ENCODE data around the gene KDM6A.
"Not testable (repeated sequence)": the region's sequence is repeated elsewhere in the genome, so short reads cannot be mapped to it uniquely, and the experiment has no call there.

Gene KDM6A

DNA sequence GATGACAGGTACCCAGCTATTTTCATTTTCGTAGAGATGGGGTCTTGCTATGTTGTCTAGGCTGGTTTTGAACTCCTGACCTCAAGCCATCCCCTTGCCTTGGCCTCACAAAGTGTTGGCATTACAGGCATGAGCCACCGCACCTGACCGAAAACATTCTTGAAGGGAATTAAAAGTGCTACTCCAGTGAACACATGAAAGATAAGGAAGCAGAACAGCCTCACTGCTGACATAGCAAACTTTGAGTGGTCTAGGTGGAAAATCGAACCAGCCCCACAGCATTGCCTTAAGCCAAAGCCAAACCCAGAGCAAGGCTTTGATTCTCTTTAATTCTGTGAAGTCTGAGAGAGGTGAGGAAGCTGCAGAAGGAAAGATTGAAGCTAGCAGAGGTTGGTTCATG, 65.1 kb downstream of the KDM6A start:
- no peak for DNase-seq (ENCODE audit: extremely low read depth, low read depth)
- H3K4me3 ChIP-seq (replicated peaks; ENCODE audit: low read depth, low read length), result no peak overlapping the region
- TF ChIP-seq, protein P1, sequence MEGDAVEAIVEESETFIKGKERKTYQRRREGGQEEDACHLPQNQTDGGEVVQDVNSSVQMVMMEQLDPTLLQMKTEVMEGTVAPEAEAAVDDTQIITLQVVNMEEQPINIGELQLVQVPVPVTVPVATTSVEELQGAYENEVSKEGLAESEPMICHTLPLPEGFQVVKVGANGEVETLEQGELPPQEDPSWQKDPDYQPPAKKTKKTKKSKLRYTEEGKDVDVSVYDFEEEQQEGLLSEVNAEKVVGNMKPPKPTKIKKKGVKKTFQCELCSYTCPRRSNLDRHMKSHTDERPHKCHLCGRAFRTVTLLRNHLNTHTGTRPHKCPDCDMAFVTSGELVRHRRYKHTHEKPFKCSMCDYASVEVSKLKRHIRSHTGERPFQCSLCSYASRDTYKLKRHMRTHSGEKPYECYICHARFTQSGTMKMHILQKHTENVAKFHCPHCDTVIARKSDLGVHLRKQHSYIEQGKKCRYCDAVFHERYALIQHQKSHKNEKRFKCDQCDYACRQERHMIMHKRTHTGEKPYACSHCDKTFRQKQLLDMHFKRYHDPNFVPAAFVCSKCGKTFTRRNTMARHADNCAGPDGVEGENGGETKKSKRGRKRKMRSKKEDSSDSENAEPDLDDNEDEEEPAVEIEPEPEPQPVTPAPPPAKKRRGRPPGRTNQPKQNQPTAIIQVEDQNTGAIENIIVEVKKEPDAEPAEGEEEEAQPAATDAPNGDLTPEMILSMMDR (IDR thresholded peaks at IDR 0.05; ENCODE audit: low read depth, low read length, missing control alignments), result no peak

DNA sequence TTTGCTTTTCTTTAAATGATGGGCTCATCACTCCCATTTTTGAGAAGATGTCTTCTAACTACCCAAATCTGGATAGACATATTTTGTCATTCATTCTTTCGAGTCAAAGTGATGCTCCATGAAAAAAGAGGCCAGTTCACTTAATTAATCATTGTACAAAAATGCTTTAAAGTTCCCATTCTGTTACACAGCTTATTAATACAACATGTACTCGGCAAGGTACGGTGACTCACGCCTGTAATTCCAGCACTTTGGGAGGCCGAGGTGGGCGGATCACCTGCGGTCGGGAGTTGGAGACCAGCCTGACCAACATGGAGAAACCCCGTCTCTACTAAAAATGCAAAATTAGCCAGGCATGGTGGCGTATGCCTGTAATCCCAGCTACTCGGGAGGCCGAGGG, 67.6 kb downstream of the KDM6A start:
- DNase-seq (ENCODE audit: extremely low read depth, low read depth); H3K4me3 ChIP-seq (replicated peaks; ENCODE audit: low read depth, low read length): not testable (repeated sequence)

DNA sequence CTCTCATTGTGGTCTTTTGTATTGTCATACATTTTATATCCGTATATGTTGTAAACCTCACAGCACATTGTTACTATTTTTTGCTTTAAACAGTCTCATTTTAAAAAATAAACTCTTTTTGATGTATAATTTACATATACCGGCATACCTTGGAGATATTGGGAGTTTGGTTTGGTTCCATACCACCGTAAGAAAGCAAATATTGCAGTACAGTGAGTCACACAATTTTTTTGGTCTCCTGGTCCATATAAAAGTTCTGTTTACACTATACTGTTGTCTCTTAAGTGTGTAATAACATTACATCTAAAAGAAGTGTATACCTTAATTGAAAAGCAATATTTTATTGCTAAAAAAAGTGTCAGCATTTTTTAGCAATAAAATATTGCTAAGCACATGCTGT, 70.0 kb downstream of the KDM6A start:
- DNase-seq (ENCODE audit: extremely low read depth, low read depth), result no peak
- TF ChIP-seq, protein P1 (IDR thresholded peaks at IDR 0.05; ENCODE audit: low read depth, low read length, missing control alignments), result no peak
- H3K4me3 ChIP-seq (replicated peaks; ENCODE audit: low read depth, low read length), result no peak overlapping the region

DNA sequence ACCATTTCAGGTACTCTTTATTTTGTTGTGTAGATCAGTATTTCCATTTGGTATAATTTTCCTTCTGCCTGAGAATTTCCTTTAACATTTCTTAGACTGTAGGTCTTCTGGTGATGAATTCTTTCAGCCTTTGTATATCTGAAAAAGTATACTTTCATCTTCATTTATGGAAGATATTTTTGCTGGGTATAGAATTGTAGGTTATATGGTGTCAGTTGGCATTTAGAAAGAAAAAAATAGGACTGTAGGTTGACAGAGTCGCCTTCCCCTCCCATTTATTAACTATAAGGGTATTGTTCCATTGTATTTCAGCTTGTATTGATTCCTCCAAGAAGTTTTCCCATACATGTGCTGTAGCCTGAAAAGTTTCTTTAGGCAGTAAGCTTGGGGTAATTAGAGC, 71.9 kb downstream of the KDM6A start:
- TF ChIP-seq, protein P1 (IDR thresholded peaks at IDR 0.05; ENCODE audit: low read depth, low read length, missing control alignments), result no peak
- no peak for DNase-seq (ENCODE audit: extremely low read depth, low read depth)
- H3K4me3 ChIP-seq (replicated peaks; ENCODE audit: low read depth, low read length), result no peak overlapping the region

DNA sequence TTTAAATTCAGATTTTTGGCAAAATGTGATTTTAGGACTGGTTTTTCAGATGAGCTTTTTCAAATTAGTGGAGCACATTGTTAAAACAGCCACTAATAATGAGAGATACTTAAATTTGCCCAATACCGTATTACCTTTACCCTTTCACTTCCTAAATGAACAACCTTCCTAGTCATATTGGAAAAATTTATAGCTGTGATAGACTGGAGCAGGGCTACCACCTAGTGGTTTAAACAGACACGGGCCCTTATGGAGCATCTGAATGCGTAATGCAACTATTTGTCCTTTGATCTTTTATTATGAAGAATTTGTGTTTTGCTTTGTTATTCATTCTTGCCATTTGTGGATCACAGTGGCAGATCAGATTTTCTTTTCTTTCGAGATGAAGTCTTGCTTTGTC, 72.7 kb downstream of the KDM6A start:
- TF ChIP-seq, protein P1 (IDR thresholded peaks at IDR 0.05; ENCODE audit: low read depth, low read length, missing control alignments), result no peak
- no peak for DNase-seq (ENCODE audit: extremely low read depth, low read depth)
- H3K4me3 ChIP-seq (replicated peaks; ENCODE audit: low read depth, low read length), result no peak overlapping the region

DNA sequence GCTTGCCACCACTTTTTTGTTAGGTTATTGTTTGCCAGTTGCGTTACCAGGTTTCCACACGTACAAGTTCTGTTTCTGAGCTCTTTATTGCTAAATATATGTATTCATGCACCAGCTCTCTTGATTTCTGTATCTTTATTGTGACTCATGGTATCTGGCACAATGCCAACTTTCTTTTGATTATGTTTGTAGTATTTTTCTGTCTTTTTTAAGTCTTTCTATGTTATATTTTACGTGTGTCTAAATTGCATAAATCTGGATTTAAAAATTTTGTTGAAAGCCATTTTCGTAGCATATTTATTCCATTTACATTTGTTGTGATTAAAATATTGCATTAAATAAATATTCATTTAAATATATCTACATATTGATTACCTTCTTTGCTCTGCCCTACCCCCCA, 73.8 kb downstream of the KDM6A start:
- no peak overlapping the region for H3K4me3 ChIP-seq (replicated peaks; ENCODE audit: low read depth, low read length)
- TF ChIP-seq, protein P1 (IDR thresholded peaks at IDR 0.05; ENCODE audit: low read depth, low read length, missing control alignments), result no peak
- DNase-seq (ENCODE audit: extremely low read depth, low read depth), result no peak

DNA sequence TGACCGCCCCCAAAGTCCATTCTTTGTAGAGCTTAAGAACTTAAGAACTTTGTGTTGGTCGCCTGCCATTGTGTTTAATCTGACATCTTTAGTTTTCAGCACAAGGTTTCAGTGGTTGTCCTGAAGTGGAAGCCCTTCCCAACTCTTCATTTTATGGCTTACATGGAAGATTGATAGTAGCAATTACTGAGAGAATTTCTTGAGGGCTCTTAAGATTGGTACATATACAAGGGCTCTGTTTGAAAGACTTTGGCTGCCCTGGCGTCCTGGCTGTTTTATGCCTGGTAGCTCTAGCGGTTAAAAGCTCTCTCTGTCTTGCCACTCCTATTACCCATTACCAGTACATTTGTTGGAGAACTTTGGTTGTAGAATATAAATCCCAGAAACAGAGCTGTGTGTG, 75.0 kb downstream of the KDM6A start:
- TF ChIP-seq, protein P1 (IDR thresholded peaks at IDR 0.05; ENCODE audit: low read depth, low read length, missing control alignments), result no peak
- DNase-seq (ENCODE audit: extremely low read depth, low read depth), result no peak
- H3K4me3 ChIP-seq (replicated peaks; ENCODE audit: low read depth, low read length), result no peak overlapping the region

Data from HFF-Myc (cell line).